ENCODE data around the gene F5. TPM values are rescaled to one million over a fixed set of nuclear protein-coding genes. Genes with fewer than 3 reads are reported as not detected.
A peak's percentile ranks its signal among the peaks of the same experiment; 100 is the strongest.

F5 gene
- not detected in 2 replicates for total RNA-seq (2014; rRNA removed; shearing (Covaris generic))
- 0.01 and 0.02 TPM in 2 replicates for polyA plus RNA-seq (2015; cell fraction: cytosol; rRNA removed)
- 0.10 and 0.42 TPM in 2 replicates for polyA plus RNA-seq (2015; cell fraction: nucleus; rRNA removed)

DNA sequence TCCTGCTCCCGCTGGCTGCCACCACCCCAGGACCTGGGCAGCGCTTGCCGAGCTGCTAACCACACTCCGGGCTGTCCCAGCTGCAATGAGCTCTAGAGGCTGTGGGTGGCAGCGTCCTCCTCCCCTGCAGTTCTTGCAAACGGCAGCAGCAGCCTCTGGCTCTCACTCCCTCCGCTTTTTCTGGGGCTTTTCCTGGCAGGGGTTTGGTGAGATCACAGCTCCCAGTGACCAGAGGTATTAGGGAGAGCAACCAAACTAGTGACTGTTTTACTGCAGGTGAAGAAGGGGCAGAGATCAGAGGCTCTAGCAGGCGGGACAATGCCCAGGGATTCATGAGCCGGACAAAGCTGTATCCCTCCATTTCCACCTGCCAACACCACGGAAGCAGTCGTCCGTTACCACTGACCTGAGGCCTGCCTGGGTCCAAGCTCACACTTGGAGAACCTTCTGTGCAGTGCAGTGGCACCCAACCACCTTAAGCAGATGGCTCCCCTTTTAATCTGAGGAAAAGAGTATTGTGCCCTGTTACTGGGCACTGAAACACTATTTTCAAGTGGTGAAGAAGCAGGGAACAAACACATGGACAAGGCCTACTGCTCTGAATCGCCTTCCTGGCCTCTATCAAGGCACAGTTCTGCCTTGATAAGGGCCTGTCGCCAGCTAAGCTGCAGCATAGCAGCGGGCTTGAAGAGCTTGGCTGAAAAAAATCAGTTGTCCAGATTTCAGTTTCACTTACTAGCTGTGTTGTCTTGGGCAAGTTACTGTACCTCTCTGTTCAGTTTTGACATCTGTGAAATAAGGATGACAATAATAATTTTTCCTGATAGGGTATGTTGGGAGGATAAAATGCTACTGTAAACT lies at the start of gene F5:
Gene F5, minus strand, starts transcription at position 87 of the 861 bp plus-strand sequence. CDS start 95 bp downstream, outside the sequence.
- peak; percentile 56 for DNase-seq (ENCODE audit: low read depth)

DNA sequence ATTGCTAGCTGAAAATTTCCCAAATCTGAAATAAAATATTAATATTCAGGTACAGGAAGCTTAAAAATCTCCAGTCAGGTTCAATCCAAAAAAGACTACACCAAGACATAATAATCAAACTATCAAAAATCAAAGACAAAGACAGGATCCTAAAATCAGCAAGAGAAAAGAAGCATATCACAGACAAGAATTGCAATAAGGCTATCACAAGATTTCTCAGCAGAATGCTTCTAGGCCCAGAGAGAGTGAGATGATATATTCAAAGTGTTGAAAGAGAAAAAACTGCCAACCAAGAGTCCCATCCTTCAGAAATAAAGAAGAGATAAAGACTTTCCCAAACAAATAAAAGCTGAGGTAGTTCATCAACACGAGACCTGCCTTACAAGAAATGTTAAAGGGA lies 48.6 kb upstream of the F5 start:
- no peak for DNase-seq (ENCODE audit: low read depth)

DNA sequence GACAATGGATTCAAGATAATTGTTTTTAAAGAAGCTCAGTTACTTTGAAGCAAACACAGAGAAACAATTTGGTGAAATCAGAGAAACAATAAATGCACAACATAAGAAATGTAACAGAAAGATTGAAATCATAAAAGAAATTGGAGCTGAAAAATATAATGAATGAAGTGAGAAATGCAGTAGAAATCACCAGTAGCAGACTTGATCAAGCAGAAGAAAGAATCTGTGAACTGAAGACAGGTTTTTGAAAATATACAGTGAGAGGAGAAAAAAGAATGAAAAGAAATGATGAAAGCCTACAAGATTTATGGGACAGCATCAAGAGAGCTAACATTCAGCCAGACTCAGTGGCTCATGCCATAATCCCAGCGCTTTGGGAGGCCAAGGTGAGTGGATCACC lies 47.9 kb upstream of the F5 start:
- no peak for DNase-seq (ENCODE audit: low read depth)

DNA sequence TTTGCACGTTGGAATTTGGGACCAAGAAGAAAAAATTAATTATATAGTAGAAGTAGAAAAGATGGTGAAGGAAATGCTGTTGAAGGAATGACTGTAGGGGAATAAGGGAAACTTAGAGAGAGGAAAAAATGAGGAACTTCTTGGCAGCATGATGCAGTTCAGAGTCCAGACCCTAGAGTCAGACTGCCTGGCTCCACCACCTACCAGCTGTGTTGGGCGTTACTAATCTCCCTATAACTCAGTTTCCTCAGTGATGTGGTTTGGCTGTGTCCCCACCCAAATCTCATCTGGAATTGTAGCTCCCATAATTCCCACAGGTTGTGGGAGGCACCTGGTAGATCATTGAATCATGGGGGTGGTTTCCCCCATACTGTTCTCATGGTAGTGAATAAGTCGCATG lies 45.0 kb upstream of the F5 start:
- no peak for DNase-seq (ENCODE audit: low read depth)

DNA sequence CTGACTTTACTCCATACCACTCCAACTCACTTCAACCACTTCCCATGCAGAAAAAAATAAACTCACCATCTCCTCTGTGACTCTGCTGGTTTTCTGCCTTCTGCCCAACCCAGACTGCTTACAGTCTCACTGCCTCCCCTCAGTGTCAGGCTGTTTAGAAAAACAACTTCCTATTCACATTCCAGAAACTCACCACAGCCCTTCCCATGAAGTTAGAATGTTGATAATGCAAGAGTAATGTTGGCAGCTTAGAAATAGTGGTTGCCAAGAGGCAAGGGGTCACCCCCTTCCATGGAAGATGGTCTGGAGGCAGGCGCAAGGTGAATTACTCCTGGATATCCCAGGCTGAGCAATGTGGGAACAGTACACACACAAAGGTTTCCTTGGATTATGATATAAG lies 43.7 kb upstream of the F5 start, which contains the start of gene SELP:
Gene SELP, minus strand, starts transcription at position 119 of the 400 bp plus-strand sequence. Its CDS starts 50 bp downstream, at position 69.
- DNase-seq (ENCODE audit: low read depth) = no peak

DNA sequence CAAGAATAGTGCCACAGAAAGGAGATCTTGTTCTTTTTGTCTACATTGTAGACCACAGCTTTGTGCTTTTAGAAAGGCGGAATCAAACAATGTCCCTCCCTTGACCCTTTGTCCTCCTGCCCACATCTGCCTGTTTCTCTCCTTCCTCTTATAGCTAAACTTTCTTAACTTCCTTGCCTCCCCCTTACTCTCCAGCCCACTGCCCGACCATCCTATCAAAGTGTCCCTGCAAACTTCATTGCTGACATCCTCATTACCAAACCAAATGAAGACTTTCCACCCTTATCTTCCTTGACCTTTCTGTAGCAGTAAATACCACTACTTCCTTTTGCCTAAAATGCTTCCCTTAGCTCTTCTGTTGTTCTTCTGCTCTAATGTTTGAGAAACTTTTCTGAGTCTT lies 38.6 kb upstream of the F5 start:
- no peak for DNase-seq (ENCODE audit: low read depth)

DNA sequence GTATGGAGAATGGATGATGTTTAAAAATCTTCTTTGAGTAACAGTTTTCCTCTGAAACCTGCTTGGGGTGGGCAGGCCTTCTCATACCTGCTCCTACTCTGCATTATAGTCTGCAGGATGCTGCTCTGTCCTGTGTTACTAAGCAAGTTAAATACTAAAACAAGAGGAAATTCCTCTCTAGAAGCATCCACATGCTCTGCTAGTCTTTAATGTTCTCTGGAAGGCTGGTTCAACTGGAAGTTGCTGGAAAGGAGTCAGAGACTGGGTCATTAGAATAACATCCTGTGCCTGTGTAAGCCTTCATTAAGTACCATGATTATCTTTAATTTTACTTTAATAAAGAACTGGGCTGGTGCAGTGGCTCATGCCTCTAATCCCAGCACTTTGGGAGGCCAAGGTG lies 37.8 kb upstream of the F5 start:
- no peak for DNase-seq (ENCODE audit: low read depth)

DNA sequence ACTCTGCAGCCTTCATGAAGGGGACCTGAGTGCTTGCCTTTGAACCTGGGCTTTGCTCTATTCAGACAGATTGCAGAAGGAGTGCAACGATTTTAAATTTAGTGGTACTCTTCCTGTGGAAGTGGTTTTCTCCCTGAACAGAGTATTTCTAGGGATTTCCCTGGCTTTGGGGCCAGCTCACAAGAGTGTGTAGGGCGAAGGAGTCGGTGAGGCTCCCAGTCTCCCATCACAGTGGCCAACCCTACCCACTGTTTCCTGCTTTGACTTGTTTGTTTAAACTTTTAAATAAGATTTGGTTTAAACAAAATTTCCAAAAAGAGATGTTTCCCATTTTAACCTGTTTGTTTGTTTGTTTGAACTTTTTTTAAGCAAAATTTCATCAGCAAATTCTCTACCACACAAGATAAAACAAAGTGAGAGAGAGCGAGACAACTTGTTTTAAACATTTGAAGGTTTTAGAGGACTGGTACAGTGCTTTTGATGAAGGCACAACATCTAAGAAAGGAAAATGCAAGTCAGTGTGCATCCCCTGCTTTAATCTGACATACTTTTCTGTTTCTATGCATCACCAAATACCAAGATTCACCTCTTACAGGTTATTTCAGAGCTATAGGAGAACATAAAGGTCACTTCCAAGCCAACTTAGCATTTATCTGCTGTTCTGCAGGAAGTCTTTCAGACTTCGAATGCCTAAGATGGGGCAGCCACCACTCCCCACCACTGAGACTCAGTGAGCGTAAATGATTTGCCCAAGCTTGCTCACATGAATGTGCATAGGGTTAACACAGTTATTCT lies 37.0 kb upstream of the F5 start:
- DNase-seq (ENCODE audit: low read depth) = no peak

DNA sequence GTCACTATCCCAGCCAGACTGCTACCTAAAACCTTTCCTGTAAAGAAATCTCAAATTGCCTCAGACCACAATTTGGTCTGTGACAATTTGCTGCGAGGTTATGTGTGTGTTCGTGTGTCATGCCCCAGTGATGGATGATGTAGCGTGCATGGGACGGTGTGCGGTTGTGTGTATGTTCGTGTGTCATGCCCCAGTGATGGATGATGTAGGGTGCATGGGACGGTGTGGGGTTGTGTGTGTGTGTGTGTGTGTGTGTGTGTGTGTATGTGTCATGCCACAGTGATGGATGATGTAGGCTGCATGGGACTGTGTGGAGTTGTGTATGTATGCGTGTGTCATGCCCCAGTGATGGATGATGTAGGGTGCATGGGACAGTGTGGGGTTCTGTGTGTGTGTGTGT lies 34.3 kb upstream of the F5 start:
- DNase-seq (ENCODE audit: low read depth) = no peak

DNA sequence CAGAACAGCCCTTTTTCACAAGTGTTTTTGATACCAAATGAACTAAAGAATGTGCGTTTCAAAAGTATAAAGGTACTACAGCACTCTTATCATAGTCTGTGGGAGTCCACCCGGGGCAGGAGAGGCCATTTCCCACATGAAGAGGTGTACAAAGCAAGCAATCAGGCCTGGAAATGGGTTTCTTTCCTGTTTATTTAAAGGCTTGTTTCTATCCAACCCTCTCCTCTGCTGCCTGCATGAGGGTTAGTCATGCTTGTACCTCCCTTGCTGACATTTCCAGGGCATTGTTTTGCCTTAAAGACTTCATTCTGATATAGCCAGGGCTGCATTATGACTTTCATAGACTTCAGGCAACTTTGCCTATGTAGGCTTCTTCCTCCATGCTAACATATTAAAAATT lies 32.1 kb upstream of the F5 start:
- no peak for DNase-seq (ENCODE audit: low read depth)

DNA sequence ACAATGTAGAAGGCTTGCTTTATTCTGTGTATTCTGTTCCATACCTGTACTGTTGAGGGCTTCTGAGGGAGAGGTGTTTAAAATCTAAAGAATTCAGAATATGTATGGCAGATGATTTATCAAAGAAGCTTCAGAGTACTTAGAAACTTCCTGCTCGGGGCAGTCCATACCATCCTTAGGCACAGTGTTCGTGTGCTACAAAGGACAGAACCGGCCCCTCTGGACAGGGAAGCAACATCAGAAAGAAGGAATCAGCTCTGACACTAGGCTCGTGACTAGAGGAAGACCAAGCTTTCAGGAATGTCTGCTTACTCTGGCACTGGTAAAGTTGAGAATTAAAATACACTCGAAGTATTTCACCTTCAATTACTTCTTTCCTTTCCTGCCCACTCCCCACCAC lies 29.5 kb upstream of the F5 start:
- DNase-seq (ENCODE audit: low read depth) = no peak

DNA sequence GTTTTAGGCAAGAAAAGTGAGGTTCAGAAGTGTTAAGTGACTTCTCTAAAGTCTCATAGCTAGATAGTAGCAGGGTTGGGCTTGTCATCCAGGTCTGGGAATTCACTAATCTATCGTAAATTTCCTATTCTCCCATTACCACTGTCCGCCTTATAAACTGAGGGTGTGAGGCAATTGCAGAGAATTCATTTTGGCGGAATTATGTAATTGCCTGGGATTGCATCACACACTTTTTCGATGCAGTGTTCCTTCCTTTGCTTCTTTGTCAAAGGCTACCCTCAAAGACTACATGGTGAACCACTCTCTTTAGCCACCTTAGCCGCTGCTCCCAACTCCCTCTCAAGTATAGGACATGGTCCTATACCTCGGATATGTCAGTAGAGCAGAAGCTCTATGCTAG lies 24.6 kb upstream of the F5 start:
- no peak for DNase-seq (ENCODE audit: low read depth)

DNA sequence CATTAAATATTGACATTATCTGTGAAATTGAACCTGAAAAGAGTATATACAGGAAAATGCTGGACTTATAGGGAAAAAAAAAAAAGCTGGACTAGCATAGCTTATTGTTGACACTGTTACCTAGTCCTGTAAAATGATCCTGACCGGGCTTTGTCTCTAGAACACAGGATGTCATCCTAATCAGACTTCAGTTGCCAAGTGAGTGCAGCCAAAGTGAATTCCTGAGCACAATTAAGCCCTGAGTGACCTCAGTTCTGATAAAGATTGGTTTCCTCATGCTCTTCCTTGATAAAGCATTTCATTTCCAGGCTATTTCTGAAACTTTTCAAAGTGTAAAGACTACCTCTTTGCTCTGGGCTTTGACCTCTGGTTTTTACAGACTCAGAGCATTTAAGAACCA lies 23.8 kb upstream of the F5 start:
- no peak for DNase-seq (ENCODE audit: low read depth)

DNA sequence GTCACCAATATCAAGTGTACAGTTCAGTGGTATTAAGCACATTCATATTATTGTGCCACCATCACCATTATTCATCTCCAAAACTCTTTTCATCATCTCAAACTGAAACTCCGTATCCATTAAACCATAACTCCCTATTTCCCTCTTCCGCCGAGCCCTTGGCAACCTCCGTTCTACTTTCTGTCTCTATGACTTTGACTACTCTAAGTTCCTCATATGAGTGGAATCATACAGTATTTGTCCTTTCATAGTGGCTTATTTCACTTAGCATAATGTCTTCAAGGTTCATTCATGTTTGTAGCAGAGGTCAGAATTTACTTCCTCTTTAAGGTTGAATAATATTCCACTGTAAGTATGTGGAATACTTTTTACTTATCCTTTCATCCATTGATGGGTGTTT lies 21.9 kb upstream of the F5 start:
- DNase-seq (ENCODE audit: low read depth) = no peak

DNA sequence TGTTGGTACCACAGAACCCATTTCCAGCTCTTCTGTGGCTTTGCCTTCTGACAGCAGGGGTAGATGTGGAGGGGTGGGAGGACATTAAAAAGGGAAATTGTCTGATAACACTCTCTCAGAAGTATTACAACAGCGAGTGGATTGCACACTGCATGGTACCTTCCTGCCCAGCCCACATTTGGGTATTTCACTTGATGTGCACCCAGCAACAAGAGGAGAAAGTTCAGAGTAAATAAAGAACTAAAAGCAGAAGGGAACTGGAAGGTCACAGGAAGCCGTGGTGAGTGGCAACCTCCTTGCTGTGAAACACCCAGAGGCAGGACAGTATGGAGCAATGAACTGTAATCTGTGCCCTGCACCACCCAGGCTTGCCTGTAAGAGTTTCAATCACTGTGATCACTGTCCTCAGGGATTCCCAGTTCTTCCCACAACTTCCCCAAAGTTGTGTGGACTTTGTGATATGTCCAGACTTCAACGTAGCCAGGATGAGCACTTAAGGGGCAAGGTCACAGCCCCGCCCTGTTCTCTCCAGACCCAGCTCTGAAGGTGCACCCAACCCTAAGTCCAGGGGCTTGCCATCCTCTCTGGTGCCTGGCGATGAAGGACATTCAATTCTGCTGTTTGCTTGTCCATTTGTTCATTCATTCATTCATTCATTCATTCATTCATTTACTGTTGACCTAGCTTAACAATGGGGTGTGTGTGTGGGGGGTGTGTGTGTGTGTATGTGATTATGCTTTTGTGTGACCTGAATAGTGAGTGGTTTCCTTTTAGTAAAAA lies 18.7 kb upstream of the F5 start:
- no peak for DNase-seq (ENCODE audit: low read depth)

DNA sequence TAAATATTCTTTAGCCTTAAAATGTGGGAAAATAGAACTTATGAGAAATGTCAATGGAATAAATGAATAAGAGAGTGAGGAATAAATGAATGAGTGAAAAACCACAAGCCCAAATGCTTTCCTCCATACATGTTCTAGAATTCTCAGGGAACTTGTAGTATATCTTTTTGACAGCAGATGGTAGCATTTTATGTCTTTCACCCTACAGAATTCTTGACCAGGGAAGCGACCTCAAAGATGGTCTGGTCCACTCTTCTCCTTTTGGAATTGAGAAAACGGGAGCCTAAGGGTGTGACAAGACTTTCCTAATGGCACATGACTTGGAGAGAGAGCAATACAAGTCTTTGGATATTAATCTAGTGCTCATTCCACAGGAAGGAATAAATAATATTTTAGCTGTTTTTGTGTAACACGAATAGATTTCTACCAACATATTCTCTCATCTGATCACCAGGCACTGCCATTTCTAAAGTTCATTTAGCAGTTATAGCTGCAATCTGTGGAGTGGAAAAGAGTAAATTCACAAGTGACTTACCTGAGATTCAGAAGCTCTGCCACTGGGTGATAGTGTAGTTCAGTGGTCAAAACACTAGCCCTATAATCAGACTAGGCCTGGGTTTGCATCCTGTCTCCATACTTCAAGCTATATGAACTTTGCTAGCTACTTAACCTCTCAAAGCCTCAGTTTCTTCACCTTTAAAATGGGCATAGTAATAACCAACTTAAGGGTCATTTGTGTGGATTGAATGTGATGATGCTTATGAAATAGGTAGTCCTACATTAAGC lies 15.0 kb upstream of the F5 start:
- DNase-seq (ENCODE audit: low read depth) = peak; percentile 12

DNA sequence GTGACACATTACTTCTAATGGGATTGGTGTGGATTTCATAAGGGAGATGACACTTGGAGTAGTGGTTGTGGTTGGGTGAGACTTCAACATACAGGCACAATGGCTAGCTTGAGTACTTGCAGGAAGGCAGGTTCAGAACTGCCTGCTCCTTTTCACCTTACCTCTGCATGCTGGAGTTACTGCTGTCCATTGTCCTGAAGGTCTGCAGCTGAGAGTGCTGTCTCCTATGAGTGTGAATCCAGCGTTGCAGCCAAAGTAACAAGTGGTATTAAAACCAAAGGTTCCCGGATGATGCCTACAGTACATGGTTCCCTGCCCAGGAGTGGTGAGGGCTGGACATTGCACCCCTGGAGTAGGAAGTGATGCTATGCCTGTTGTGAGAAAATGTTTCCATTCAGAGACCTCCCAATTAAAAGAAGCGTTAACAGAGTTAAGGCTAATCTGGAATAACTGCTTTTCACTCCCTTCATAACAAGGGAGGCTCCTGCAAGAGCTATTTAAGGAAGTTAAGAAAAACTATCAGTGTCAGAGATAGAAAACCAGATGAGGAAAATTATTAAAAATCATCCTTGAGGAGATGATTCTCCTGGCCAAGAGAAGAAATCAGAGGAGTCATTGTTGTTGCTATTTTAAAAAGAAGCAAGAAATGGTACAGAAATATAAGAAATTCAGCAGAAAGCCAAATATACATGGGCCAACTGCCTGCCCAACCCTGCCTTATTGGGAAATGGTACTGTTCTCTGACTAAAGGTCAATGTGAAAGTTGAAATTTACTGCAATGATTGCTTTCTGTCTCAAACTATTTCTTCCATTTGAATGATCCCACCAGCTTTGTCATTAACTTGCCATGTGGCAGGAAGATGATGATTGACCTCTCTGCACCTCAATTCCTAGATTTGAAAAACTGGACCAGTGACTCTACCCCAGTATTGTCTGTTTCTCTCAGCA lies 9.8 kb upstream of the F5 start:
- DNase-seq (ENCODE audit: low read depth) = peak; percentile 22

DNA sequence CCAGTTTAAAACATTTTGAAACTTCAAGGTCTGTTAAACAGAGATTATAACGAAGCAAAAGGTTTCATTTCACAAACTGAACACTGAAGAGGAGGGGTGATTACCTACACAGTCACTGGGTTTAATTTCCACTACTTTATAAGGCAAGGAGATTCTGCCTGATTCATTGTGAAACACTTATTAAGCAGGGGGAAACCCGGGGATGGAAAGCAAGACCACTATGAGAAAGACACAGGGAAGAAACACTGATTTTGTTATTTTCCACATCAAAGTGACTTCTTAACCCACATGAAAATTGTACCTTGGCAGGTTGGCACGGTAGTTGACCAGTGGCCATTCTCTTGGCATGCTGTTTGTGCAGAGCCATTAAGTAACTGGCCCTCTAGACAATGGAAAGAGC lies 8.1 kb upstream of the F5 start:
- no peak for DNase-seq (ENCODE audit: low read depth)

DNA sequence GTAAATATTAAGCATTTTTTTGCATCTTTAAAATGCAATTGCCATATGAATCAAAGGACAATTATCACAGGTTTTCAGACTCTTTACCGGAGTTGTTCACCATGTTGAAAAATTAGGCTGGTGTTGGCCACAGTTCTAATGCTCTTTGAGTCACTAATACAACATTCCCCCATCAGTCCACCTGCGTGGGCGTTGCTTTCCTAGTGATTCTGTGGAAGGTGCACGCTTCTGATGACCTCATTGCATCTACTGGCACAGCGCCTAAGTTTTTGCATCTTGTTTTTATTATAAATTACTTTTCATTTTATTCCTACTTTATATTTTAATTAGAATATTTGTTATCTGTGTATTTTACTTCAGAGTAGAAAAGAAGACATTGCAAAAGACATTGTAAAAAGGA lies 4.7 kb upstream of the F5 start:
- no peak for DNase-seq (ENCODE audit: low read depth)
